ENCODE results near the gene PAAF1. TPM values are rescaled to one million over a fixed set of nuclear protein-coding genes. Genes with fewer than 3 reads are reported as not detected.
A peak's percentile ranks its signal among the peaks of the same experiment; 100 is the strongest.

PAAF1 gene
- total RNA-seq, 1 experiment from 2014 or later: 13.3 TPM

DNA sequence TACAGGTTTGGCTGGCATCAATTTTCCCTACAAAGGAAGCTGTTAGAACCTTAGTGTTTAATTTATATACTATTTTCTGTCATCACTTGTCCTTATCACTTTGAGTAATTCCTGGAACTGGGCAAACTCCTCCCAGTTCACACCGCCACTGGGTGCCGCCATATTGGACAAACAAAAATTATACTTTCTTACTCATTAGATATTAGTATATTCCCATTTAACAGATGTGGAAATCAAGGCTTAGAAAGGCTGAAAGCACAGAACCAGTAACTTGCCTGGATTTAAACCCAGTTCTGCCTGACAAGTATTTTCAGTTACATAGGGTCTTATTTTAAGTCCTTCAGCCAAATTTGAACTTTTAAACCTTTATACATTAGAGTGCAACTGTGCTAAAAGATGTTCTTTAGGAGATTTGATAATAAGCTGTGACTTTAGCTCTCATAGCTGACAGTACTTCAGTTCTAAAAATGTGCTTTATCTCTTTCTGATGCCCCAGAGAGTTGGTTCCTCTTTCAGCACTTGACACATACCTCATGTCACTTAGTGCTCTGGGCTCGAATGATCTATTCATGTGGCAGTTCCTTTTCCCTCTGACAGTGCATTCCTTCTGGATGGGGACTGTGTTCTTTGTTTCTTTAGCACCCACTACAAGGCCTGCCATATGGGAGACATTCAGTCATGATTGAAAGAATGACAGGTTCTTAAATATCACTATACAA is 25.6 kb upstream of the PAAF1 start:
- Histone ChIP-seq H3K36me3 (ENCODE audit: low read depth, low read length) (peaks cover 4% of the 10 kb centered on the region; the same call in 1 of the 2 replicates), H3K4me3 (ENCODE audit: low read length) (no peak overlapping the region), H3K79me2 (ENCODE audit: low read length) (no peaks in the 10 kb centered on the region), H3K4me2 (ENCODE audit: low read length) (no peak overlapping the region), H3K9me3 (ENCODE audit: low read length) (no peaks in the 10 kb centered on the region), H4K20me1 (ENCODE audit: low read length) (no peaks in the 10 kb centered on the region), H3K27me3 (ENCODE audit: low read length) (no peaks in the 10 kb centered on the region), H2AFZ (ENCODE audit: low read length) (no peak overlapping the region), H3K4me1 (ENCODE audit: insufficient read depth, low read length) (peaks cover 10% of the 10 kb centered on the region), H3F3A (ENCODE audit: low read length, unreplicated experiment) (peaks cover 5% of the 10 kb centered on the region), H3K27ac (ENCODE audit: low read length) (no peak overlapping the region), H3K9me2 (replicated peaks; ENCODE audit: low read length) (no peaks in the 10 kb centered on the region), H3K9ac (ENCODE audit: low read length) (no peak overlapping the region)
- no TSS peak for BruUV-seq (replicated peaks)
- DNase-seq (no peak), ATAC-seq (no peak)
- ChIA-PET CTCF (no interaction called here), POLR2A (ENCODE audit: unreplicated experiment) (no interaction called here)
- no peak for TF ChIP-seq EZH2 (IDR thresholded peaks at IDR 0.05; ENCODE audit: low read length, unreplicated experiment)
- TF ChIP-seq, protein P1, sequence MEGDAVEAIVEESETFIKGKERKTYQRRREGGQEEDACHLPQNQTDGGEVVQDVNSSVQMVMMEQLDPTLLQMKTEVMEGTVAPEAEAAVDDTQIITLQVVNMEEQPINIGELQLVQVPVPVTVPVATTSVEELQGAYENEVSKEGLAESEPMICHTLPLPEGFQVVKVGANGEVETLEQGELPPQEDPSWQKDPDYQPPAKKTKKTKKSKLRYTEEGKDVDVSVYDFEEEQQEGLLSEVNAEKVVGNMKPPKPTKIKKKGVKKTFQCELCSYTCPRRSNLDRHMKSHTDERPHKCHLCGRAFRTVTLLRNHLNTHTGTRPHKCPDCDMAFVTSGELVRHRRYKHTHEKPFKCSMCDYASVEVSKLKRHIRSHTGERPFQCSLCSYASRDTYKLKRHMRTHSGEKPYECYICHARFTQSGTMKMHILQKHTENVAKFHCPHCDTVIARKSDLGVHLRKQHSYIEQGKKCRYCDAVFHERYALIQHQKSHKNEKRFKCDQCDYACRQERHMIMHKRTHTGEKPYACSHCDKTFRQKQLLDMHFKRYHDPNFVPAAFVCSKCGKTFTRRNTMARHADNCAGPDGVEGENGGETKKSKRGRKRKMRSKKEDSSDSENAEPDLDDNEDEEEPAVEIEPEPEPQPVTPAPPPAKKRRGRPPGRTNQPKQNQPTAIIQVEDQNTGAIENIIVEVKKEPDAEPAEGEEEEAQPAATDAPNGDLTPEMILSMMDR (conservative IDR thresholded peaks at IDR 0.05; ENCODE audit: low read depth, low read length): no peak
- no peak for TF ChIP-seq EZH2phosphoT487 (IDR thresholded peaks at IDR 0.05; ENCODE audit: borderline replicate concordance, low read length)
- intact Hi-C loops (cut with micrococcal nuclease): no loop called here

DNA sequence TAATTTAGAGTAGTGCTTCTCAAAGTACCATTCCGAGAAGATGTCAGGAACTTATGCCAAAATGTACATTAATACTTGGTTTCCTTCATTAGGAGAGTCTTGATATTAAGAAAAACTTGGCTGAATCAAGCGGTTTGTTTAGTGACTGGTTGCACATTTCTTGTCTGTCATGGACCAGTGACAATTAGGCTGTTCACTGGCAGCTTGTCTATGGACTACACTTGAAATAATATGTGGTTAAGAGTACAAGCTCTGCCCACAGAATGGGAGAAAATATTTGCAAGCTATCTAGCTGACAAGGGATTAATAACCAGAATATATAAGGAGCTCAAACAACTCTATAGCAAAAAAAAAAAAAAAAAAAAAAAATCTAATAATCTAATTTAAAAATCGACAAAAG is 24.8 kb upstream of the PAAF1 start:
- no peak for DNase-seq
- intact Hi-C loops (cut with micrococcal nuclease): no loop called here
- ChIA-PET POLR2A (ENCODE audit: unreplicated experiment) (no interaction called here), CTCF (no interaction called here)
- H2AFZ ChIP-seq (ENCODE audit: low read length): no peak overlapping the region
- H4K20me1 ChIP-seq (ENCODE audit: low read length): no peaks in the 10 kb centered on the region
- no peak overlapping the region for H3K9ac ChIP-seq (ENCODE audit: low read length)
- no TSS peak for BruUV-seq (replicated peaks)
- no peak overlapping the region for H3K4me3 ChIP-seq (ENCODE audit: low read length)
- no peaks in the 10 kb centered on the region for H3K9me3 ChIP-seq (ENCODE audit: low read length)
- no peaks in the 10 kb centered on the region for H3K9me2 ChIP-seq (replicated peaks; ENCODE audit: low read length)
- ATAC-seq: no peak
- H3K36me3 ChIP-seq (ENCODE audit: low read depth, low read length): peaks cover 1% of the 10 kb centered on the region; the same call in 1 of the 2 replicates
- H3K4me1 ChIP-seq (ENCODE audit: insufficient read depth, low read length): peaks cover 10% of the 10 kb centered on the region
- no peak for TF ChIP-seq EZH2phosphoT487 (IDR thresholded peaks at IDR 0.05; ENCODE audit: borderline replicate concordance, low read length)
- no peak for TF ChIP-seq EZH2 (IDR thresholded peaks at IDR 0.05; ENCODE audit: low read length, unreplicated experiment)
- H3K4me2 ChIP-seq (ENCODE audit: low read length): no peak overlapping the region
- H3K27ac ChIP-seq (ENCODE audit: low read length): no peak overlapping the region
- no peaks in the 10 kb centered on the region for H3K79me2 ChIP-seq (ENCODE audit: low read length)
- no peaks in the 10 kb centered on the region for H3K27me3 ChIP-seq (ENCODE audit: low read length)
- H3F3A ChIP-seq (ENCODE audit: low read length, unreplicated experiment): peaks cover 5% of the 10 kb centered on the region

DNA sequence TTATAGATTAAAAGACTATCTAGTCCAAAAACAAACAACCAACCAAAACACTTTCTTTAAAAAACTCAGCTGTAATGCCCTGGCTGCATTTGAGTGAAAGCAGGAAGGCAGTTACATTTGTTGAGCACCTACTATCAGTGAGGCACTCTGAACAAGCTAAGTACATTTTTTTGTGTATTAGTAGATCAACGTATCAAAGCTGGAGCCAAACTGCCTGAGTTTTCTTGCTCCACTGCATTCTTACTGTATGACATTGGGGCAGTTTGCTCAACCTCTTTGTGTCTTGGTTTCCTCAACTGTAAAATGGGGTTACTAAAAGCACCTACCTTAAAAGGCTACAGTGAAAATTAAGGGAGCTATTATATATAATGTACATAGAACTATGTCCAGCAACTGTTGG is 22.1 kb upstream of the PAAF1 start:
- Histone ChIP-seq H3K4me2 (ENCODE audit: low read length) (peak overlapping the region; percentile 17; the same call in 1 of the 2 replicates), H2AFZ (ENCODE audit: low read length) (no peak overlapping the region), H3K4me3 (ENCODE audit: low read length) (no peak overlapping the region), H3F3A (ENCODE audit: low read length, unreplicated experiment) (peaks cover 5% of the 10 kb centered on the region), H3K9ac (ENCODE audit: low read length) (no peak overlapping the region), H3K79me2 (ENCODE audit: low read length) (no peaks in the 10 kb centered on the region), H4K20me1 (ENCODE audit: low read length) (no peaks in the 10 kb centered on the region), H3K27ac (ENCODE audit: low read length) (no peak overlapping the region), H3K9me2 (replicated peaks; ENCODE audit: low read length) (no peaks in the 10 kb centered on the region), H3K9me3 (ENCODE audit: low read length) (no peaks in the 10 kb centered on the region), H3K4me1 (ENCODE audit: insufficient read depth, low read length) (peaks cover 10% of the 10 kb centered on the region; the same call in 1 of the 2 replicates), H3K27me3 (ENCODE audit: low read length) (no peaks in the 10 kb centered on the region), H3K36me3 (ENCODE audit: low read depth, low read length) (no peaks in the 10 kb centered on the region)
- ChIA-PET CTCF (no interaction called here), POLR2A (ENCODE audit: unreplicated experiment) (no interaction called here)
- DNase-seq: peak; percentile 73
- ATAC-seq: no peak
- TF ChIP-seq EZH2phosphoT487 (IDR thresholded peaks at IDR 0.05; ENCODE audit: borderline replicate concordance, low read length): no peak
- no peak for TF ChIP-seq EZH2 (IDR thresholded peaks at IDR 0.05; ENCODE audit: low read length, unreplicated experiment)
- TF ChIP-seq, protein P1 (conservative IDR thresholded peaks at IDR 0.05; ENCODE audit: low read depth, low read length): no peak
- intact Hi-C loops (cut with micrococcal nuclease): no loop called here
- BruUV-seq (replicated peaks): no TSS peak
